Activated gamma-delta T cell (primary cell): ENCODE measurements around the gene SPO11.

Source experiments
- DNase-seq: peaks from one replicate; lab custom pipeline; 2025; lab: John Stamatoyannopoulos, UW

The SPO11 gene

DNA sequence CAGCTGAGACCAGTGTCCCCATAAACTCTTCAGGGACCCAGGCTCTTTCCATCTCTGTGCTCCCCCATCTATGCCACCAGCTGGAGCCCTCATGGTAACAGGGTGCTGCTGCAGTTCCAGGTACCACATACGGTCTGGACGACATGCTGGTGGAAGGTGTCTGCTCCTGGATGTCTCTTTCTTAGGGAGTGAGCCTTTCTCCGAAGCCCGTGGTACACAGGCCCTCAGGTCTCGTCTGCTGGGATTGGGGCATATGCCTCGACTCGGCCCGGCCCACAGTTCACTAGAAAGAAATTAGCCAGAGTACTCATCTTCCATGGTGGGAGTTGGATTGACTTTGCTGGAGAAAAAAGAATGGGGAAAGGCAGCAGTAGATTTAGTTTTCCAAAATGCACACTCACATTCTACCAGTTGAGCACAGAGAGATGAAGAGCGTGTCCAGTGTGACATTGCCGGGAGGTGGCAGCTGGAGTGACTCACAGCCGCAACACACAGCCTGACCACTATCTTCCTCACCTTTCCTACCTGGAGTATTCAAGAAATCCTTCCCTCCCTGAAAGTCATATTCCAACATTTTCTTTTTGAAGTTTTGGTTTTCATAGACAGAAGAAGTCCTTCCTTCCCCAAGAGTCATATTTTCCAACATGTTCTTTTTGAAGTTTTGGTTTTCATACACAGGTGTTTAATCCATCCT is 18.6 kb upstream of the SPO11 start:
- no peak for DNase-seq

DNA sequence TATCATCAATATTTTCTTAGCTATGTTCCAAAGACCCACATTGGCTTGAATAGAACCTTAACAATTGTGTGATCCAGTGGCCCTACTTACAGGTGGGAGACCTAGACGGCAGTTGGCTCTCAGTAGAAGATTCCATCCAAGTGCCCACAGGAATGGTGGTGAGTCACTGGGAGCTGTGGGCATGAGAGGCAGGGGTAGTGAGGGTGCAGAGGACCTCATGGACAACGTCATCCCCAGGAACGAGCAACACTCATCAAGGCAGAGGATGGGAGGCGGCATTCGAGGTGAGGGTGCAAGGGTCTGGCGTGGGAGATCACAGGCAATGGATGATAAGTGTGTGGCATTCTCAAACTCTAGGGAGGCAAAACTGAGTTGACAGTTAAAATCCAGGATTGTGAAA is 17.5 kb upstream of the SPO11 start:
- no peak for DNase-seq

DNA sequence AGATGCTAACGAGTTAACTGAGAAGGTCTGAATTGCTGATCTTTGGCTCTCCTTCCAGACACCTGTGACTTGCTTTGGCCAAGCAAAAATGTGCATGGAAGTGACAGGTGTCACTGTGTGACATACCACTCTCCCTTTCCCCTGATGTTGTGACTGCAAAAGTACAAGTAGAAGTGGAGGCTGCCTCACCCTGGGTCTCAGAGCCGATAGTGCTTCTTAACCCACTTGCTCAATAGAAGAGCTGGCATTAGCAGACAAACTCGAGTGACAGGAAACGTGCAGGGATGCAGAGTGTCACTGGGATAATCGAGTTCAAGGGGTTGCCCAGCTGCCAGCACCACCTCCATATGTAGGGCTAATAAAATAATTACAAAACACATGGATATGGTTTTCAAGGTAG is 16.4 kb upstream of the SPO11 start:
- no peak for DNase-seq

DNA sequence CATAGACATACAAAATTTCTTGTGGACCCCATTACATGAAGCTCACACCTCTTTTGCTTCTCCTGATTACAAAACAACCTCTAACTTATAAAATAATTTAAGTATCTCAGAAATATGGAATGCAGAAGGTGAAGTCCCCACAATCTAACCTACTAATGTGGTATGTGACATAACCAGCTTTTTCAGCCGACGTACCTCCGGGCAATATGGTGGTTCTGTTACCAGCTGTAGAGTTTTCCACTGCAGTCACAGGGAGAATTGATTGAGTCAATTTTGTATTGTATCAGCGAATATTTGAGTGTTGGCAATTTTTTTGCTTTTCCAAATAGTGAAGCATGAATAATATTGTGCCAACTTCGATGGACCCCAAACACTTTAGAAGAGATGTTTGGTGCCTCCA is 15.7 kb upstream of the SPO11 start:
- DNase-seq, result no peak

DNA sequence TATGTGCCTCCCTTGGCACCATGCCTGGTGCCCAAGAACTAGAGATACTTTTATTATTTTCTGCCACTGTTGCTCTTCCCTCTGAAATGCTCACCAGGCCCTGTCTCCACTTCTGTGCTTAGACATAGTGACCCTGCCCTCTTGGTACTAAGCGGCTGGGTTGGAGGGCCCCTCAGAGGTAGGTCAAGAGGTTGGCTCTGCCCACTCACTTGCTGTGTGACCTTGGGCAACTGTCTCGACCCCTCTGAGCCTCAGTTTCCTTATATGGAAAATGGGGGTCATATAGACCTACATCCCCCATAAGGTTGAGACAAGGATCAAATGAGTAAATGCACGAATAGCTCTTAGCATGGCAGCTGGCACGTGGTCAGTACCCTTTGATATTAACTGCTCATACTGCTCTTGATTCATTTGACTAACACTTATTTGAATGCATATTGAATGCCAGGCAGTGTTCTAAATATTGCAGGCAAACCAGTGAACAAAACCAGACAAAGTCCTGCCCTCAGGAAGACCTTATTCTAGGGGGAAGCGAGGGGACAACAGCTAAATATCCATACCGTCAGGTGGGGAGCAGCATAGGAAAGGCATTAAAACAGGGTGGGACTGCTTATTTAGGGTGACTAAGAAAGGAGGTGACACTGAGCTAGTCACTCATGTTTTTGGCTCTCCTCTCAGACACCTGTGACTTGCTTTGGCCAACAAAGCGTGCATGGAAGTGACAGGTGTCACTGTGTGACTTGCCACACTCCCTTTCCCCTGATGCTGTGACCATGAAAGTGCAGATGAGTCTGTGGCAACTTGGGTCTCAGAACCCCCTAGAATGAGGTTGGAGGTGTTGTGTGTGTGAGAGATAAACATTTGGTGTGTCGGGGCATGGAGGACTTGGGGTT is 14.3 kb upstream of the SPO11 start:
- DNase-seq, result no peak

DNA sequence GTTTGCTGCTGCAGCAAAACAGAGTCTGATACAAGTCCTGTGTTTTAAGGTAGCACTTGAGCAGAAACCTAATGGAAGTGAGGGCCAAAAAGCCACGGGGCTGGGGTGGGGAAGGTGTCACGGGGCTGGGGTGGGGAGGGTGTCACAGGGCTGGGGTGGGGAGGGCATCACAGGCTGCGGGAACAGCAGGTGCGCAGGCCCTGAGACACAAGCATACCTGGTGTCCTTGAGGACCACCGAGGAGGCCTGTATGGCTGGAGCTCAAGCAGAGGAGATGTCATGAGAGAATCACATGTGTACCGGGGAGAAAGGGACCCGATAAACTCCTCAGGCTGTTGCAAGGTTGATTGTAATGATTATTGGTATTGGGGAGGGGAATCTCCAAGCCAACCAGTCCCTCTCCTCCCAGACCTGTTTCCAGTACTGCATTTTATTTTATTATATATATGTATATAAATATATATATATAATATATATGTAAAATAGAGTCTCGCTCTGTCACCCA is 13.6 kb upstream of the SPO11 start:
- no peak for DNase-seq

DNA sequence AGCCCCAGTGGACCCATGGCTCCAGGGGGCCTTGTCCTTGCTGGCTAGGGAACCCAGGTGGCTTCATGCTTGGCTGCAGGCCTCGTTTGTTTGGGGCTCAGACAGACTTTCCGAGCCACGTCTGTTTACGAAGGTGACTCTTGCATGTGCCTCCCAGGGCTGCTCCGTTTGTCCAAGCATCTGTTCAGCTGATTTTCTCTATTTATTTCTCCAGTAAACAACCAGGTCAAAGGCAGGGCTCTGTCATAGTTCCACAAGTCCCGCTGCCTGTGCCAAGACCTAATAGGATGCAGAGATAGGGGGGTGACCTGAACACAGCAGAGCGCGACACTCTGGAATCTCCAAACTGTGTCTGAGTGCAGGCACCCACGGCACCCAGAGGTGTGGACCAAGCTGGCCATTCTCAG is 12.8 kb upstream of the SPO11 start:
- DNase-seq, result no peak

DNA sequence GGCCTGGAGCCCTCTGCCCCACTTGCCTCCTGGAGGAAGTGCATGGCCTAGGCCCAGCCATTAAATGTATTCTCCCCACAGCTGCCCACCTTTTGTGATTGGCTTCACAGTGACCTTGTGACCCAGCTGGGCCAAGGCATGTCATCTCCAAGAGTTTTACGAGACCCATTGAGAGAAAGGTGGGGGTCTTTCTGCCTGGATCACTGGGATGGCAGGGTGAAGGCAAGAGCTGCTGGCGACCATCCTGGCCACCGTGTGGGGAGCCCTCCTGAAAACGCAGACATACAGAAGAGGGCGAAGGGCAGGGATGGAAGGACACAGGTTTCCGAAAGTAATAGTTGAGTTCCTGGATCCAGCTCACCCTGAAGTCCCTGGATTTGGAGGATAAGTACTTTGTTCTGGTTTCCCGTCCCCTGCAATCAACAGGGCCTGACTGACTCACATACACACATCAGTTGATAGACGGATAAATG is 12.3 kb upstream of the SPO11 start:
- no peak for DNase-seq

DNA sequence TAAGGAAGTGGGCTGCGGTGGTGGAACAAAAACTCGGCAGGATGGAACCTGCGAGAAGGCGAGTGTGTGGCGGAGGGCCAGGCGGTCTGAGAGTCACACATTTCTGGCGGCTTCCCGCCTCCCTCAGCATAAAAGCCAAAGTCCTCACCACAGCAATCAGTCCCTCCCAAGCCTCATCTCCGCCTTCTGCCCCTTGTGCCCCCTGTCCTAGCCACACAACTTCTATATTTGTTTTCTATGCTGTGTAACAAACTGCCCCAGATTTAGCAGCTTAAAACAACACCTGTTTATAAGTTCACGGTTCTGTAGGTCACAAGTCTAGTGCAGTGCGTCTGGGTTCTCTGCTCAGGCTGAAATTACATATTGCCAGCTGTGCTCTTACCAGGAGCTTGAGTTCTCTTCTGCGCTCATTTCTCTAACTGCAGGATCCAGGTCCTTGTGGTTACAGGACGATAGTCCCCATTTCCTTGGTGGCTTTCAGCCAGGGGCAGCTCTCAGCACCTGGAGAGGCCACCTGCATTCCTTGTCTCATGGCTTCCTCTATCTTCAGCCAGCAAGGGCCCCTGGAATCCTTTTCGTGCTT is 11.7 kb upstream of the SPO11 start:
- DNase-seq, result no peak

DNA sequence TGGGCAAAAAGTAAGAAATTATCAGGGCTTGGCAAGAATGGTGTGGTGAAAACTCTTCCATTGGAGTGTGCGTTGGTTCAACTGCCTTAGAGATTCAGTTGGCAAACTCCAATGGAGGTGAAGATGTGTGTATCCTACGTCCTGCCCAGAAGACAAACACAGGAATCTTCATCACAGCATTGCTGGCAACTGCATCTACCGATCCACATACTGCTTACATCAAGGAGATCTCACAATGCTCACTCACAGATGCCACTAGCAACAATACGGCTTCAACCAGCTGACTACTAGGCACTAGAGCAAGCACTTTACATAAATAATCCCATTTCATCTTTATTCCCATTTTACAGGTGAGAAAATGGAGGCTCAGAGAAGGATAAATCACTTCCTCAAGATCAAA is 10.0 kb upstream of the SPO11 start:
- no peak for DNase-seq

DNA sequence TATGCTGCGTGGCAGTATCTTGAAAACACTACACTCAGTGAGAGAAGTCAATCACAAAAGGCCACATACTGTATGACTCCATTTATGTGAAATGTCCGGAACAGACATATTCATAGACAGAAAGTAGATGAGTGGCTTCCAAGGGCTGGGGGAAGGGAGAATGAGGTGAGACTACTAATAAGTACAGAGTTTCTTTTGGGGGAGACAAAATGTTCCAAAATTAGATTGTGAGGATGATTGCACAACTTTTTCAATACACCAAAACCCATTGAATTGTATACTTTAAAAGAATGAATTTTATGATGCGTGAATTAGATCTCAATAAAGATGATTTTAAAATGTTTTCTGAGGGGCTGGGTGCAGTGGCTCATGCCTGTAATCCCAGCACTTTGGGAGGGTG is 9.2 kb upstream of the SPO11 start:
- no peak for DNase-seq

DNA sequence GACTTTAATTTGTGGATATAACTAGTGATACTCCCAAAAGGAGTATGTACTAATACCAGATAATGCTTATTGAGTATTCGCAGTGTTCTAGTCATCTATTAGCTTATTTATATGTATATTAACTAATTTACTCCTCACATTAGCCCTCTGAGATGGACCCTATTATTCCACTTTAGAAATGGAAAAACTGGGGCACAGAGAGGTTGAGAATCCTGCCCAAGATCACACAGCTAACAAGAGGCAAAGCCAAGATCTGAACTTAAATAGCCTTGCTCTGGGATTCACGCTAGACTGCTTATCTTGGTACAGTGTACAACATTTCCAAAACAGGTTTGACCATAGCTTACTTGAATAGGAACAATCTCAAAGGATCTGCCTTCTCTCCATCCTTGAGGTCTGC is 8.5 kb upstream of the SPO11 start:
- DNase-seq, result no peak

DNA sequence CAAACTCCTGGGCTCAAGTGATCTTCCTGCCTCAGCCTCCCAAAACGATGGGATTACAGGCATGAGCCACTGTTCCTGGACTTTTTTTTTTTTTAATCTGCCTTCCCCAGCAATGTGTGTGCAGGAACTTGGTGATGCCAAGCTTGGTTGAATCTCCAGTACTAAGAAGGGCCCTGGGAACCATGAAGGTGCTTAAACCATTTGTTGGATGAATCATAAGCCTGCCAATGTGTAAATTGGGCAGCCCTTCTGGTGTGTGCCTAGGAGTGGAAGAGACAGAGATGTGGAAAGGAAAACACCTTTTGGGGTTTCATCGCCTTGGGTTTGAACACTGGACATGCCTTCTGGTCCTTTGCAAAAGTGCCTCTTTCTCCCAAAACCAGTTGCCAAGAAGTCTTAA is 7.1 kb upstream of the SPO11 start:
- DNase-seq, result no peak

DNA sequence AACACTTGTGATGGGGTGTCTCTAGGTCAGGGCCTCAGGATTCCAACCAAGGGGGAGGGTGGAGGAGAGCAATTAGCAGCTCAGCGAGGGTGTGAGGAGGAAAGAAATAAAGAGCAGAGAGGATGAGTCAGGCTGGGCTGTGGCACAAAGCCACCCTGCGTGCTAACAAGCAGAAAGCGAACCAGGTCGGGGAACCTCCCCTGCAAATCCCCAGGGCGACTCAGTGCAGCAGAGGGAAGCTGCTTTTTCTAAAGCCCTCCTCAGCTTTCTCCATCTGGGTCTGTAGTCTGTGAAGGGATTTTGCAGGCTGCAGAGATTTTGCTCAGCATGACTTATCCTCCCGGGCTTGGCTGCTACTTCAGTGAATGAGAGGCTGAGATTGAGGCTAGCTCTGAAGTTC is 6.6 kb upstream of the SPO11 start:
- DNase-seq, result no peak

DNA sequence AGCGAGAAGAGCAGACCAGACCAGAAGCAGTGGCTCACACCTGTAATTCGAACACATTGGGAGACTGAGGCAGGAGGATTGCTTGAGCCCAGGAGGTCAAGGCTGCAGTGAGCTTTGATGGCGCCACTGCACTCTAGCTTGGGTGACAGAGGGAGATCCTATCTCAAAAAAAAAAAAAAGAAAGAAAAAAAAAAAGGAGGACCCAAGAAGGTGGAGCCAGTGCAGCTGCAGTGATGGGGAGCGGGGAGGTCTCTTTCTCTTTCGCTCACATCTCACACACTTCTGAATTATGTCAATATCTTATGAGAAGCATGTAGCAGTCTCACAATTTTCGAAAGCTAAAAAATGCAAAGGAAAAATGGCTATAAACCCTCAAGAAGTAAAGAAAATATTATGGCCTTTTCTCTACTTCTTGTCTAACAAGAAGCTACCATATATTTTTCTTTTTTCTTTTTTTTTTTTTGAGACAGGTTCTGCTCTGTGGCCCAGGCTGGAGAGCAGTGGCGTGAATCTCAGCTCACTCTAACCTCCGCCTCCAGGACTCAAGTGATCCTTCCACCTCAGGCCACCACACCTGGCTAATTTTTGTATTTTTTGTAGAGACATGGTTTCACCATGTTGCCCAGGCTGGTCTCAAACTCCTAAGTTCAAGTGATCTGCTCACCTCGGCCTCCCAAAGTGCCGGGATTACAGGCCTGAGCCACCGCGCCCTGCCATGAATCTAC is 3.8 kb upstream of the SPO11 start:
- DNase-seq, result no peak

DNA sequence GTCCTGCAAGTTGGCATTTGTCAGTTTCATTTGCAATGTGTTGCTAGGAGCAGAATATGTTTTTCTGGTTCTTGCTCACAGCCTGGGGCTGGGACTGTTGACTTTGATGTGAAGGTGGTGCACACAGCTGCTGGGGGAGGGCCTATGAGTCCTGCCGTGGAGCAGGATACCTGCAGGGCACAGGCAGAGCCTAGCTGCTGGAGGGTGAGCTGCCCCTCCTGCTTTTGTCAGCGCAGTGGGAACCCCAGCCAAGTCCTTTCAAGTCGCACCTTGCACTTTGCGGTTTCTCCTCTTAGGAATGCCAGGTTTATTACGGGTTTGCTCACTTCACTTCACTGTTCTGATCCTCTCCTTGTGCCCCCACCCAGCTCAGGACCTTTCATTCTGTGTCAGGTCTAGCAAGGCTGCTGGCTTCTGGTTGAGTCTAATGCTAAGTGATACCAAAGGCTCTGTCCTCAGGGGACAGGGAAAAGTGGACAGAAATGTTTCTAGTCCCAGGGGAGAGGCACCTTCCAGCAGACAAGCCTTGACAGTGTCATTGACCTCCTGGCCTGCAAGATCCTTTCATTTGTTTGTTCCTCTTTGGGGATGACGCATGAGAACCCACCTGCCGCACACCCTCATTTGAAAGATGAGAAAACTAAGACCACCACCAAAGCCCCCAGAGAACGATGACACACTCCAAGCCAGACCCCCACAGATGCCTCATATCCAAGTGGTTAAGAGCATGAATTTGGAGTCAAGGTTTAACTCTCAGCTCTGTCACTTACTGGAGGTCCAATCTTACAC is 2.7 kb upstream of the SPO11 start:
- no peak for DNase-seq

DNA sequence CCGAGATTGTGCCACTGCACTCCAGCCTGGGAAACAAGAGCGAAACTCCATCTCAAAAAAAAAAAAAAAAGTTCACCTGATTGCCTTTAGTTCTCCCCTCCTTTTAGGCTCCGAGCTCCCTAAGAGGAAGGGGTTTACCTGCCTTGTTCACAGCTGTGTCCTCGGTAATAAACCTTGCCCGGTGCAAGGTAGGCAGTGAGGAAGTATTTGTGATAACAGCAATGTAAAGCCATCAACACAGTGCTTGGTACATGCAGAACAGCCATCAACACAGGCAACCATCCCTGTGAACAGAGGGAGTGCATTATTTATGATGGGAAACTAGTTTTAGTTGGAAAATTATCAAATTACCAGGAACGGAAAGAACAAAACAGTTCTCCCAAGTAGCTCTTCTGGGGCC is 1.8 kb upstream of the SPO11 start:
- no peak for DNase-seq

DNA sequence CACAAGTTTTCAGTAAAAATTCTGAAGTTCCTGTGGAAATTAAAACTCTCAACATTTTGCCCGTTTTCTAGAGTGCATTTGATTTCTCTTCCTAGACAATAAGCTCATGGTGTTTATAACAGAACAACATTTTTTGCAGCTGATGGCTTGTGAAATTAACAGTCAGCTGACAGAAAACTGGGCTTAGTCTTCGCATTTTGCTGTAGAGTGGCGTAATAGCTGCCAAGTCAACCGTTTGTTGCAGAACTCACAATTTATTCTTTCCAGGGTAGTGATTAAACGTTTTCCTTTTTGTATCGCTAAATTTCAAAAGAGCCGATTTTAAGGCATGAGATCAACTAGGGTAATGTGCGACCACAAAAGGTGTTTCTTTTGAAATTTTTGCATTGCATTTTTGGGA is 1.4 kb downstream of the SPO11 start:
- DNase-seq, result no peak

DNA sequence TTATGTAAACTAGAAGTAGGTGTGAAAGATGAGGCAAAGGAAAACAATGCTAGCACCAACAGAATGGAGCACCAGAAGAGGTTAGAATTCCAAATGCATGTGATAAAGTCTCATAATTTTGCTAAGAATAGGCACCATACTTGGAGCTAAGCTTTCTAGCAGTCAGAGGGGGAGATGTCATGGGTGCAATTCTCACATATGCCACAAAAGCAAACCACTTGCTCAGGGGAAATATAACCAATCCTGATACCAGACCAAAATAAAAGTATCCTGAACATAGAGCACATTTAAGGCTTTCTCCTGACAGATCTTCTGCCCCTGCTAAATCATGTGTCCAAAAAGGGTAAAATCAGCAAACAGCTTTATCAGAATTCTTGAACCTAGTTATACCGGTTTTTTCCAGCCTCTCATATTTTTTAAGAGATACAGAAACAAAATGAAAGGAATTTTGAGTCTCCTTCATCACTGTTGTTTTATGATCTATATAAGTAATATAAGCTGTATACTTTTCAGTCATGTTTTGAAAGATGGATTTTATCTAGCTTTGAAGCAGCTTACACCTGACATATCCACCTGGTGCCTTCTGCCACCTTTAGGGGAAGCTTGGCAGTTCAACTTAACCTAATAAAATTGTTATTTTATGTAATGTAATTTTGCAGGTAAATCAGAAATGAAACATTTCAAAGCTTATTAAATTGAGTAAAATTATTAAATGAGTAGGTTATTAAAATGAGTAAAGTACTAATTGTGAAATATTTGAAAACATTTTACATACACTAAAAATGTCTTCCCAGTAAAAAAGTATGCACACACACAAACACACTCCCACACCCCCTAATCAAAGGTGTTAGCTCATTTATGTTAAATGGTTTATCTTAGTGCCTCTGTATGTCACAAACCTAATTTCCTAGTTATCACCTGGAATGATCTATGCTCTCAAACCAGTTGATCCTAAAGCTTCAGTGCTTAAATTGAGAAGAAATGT is 2.8 kb downstream of the SPO11 start:
- DNase-seq, result no peak

DNA sequence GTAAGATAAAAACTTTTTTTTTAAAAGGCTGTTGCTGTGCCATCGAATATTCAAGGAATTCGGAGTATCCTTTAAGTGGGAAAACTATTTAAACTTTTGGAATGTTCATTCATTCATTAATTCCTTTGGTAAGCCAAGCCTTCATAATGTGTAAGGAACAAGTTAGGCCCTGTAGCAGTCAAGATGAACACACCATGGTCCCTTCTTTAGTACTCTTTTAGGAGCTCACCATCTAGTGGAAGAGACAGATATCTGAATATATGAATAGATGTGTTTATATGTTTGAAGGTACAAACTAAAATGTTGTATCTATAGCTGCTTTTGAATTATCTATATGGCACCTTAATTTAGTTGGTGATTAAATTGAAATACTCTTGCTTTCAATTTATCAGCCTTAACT is 5.8 kb downstream of the SPO11 start:
- no peak for DNase-seq
